Activated CD4-positive, alpha-beta T cell treated with anti-CD3 and anti-CD28 coated beads for 4 hours (primary cell): ENCODE data around the gene TPPP.

Experiments used
- DNase-seq, 2 donors: peaks; one replicate each; pipeline ENCODE4 v3.0.0-alpha.2; 2020

The TPPP gene

DNA sequence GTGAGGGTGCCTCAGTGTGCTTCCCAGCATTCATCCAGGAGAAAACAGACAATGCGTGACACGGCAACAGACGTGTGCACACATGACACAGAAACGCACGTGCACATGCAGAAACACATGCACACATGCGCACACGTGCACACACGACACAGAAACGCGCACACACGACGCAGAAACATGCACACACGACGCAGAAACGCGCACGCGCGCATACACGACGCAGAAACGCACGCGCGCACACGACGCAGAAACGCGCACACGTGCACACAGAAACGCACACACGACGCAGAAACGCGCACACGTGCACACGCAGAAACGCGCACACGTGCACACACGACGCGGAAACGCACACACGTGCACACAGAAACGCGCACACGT is 16.5 kb downstream of the TPPP start:
- DNase-seq = no peak

GRCh38 chr5:675871-676698 is 17.1 kb downstream of the TPPP start:
- DNase-seq = no peak

- no peak for DNase-seq
Observed at GRCh38 chr5:675111-675870, 17.9 kb downstream of the TPPP start.

DNA sequence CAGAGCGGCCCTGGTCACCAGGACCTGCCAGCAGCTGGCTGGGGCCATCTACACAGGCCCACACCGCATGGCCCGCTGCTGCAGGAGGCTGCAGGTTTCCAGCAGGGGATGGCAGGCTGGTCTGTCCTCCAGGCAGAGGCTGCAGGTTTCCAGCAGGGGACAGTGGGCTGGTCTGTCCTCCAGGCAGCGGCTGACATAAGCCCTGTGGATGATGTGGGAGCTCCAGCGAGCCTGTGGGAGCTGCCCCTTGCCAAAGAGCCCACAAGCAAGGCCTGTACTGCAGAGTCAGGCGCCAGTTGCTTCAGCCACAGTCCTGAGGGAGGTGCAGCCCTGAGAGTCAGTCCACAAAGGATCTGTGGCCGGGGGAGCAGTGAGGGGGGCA is 18.5 kb downstream of the TPPP start:
- no peak for DNase-seq

GRCh38 chr5:673831-674629 is 19.1 kb downstream of the TPPP start:
- no peak for DNase-seq

GRCh38 chr5:673161-673830 is 19.9 kb downstream of the TPPP start:
- no peak for DNase-seq

DNA sequence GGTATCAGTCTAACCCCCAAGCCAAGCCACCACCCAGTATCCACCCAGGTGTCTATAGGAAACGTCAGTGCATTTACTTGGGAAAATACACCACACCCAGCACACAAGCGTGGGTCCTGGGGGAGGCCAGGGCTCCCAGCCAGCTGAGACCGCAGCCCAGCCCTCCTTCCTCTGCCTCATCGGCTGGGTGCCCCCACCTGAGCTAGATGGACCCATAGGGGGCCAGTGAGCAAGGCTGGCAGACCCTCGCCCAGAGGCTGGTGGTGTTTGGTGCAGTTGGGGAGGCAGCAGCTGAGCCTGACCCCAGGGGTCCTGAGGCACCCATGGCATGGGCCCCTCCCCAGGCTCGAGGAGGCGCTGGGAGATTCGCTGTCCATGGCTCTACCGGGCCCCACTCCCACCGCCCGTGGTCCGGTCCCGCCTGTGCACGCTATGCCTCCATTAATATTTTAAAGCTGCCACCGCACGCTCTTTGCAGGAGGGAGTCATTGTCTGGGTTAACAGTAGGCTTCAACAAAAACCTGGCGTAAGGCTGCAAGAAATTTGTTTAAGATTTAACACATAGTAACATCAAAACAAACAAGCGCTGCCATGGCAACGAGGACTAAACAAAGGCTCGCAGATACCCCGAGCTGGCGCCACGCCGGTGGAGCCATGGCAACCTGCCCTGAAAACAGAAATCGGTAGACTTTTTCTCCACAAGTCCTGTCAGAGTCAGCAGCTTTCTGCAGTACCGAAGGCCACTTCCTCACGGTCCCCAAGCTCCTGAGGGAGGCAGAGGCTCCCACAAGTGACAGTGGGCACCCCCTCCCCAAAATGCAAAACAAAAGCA is 20.6 kb downstream of the TPPP start:
- peak; percentile 61 to 66 for DNase-seq

DNA sequence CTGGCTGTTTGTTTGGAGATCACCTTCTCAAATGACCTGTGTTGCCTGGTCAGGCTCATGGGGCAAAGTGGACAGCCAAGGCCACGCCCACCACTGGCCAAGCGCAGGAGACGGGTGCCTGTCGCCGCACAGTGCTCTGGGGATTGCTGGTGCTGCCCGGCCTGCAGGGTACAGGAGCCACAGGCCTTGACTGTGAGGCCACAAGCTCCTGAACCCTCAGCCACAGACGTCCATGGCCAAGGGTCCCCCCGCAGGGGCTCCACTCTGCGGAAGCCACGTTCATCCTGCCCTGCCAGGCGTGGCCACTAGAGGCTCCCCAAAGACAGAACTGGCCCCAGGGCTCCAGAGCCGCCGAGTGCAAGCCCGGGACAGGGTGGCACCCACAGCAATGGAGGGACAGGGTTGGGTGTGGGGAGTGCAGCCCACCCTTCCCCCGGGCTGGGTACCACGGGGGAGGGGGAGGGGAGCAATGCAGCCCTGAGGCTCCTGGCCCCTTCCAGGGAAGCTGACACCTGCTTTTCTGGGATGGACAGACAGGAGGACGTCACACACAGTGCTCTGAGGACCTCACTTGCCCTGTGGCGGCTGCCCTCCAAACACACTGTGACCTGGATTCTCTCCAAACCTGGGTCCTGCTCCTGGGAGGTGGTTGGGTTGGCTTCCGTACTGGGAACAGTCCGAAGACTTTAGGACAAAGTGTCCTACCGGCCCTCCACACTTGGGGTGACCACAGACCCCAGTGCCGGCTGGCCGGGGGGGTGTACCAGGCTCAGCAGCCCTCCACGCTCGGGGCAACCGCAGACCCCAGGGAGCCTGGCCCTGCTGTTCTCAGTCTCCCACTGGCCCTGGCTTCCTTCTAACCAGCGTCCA is 21.5 kb downstream of the TPPP start:
- peak; percentile 62 to 66 for DNase-seq

DNA sequence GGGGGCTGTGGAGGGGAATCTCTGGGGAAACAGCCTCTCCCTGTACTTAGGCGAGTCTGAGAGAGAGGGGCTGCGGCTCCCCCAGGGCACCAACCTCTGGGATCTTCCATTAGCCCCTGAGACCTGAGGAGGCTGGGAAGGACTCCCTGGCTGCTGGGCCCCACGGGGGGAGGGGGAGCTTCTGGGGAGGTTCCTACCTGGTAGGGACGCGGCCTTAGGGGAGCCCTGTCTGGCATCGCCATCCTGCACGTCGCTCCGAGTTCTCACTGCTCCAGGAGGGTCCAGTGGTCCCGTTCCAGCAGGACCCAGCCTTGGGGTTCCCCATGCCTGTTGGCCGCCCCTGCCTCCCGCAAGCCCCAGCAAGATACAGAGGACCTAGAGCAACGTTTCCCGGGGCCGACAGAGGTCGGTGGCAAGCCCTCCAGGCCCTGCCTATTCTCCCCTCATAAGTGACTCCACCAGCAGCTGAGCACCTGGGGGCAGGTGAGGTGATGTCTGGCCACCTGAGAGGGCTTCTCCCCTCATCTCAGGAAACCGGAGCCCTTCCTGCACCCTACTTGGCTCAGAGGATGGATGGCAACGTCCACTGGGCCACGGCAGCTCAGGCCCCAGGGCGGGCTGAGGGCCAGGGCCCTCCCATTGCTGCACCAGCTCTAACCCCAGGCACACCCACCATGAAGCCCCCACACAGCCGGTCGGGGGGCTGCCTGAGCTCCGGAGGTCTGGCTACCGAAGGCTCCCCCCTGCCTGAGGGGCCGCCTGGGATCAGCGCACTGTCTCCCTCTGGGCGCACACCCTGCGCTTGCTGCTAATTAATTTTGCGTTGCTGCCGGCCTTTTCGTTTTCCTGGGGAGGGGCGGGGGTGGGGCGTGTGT is 22.5 kb downstream of the TPPP start:
- no peak for DNase-seq

DNA sequence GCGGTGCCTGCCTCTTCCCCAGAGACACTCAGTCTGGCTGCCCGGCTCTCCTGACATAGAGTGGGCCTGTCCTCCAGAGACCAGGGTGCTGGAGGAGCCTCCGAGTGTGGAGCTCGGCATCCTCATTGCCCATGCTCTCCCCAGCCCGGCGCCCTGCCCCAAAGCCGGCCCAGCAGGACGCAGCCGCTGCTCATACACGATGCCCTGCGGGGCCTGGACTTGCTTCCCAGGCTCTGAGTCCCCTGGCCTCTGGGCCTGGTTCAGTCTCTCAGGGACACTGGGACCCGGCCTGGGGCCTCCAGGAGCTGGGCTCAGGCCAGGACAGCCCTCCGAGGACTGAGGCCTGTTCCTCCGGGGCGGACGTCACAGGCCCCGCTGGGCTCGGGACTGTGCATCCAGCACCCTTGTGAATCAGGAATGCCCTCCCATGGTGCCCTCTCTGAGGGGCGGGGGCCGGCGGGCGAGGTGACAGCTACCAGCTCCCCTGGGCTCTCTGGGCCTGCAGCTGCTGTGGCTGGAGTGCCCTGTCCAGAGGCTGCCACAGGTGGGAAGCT is 23.2 kb downstream of the TPPP start:
- DNase-seq = no peak

DNA sequence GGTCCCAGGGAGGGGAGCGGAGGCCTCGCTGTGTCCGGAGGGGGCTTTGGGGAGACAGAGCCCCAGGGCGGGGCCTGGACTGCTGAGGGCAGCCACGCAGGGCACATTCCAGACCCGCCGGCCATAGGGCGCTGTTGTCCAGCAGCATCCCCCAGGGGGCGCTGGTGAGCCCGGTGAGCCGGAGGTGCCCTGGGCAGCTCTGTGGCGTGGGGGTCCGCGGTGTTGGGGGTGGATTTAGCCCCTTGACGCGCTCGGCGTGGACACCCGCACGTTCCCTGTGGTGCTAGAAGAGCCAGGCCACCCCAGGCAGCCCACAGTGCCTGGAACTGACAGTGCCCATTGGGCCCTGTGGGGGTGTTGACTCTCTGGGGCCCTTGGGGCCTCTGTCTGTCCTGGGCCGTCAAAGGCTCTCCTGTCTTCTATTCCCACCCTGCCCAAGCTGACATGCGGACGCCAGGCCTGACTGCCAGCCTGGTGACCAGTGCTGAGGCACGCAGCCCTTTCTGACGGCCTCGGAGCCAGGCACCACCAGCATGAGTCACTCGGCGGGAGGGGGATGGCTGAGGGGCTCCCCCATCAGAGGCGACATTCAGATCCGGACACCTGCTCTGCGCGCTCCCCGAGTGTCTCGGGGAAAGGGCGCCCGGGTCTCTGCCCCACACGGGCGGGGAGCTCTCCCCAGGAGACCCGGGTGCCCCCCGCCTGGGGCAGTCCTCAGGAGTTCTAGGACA is 23.9 kb downstream of the TPPP start:
- DNase-seq = peak in 1 of 2 donors; percentile 48

DNA sequence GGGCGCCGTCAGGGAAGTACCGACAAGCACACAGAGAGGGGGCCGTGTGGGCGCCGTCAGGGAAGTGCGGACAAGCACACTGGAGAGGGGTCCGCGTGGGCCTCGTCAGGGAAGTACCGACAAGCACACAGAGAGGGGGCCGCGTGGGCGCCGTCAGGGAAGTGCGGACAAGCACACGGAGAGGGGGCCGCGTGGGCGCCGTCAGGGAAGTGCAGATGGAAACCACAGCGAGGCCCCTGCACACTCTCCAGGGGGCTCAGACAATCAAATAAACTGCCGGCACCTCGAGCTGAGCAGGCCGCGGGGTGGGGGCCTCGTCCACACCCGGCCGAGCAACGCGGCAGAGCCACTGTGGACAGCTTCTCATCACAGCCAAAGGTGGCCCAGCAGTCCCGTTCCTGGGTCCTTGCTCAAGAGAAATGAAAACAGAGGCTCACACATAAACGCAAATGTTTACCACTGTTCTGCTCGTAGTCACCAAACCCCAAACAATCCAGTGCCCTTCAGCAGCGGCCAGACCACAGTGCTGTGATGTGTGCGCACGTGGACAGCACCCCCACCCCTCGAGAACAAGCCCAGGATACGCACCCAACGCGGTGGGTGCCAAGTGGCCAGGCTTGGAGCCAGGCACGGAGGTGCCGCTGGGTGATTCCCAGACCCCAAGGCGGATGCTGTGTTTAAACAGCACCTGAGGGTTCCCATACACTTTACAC is 24.7 kb downstream of the TPPP start:
- no peak for DNase-seq

DNA sequence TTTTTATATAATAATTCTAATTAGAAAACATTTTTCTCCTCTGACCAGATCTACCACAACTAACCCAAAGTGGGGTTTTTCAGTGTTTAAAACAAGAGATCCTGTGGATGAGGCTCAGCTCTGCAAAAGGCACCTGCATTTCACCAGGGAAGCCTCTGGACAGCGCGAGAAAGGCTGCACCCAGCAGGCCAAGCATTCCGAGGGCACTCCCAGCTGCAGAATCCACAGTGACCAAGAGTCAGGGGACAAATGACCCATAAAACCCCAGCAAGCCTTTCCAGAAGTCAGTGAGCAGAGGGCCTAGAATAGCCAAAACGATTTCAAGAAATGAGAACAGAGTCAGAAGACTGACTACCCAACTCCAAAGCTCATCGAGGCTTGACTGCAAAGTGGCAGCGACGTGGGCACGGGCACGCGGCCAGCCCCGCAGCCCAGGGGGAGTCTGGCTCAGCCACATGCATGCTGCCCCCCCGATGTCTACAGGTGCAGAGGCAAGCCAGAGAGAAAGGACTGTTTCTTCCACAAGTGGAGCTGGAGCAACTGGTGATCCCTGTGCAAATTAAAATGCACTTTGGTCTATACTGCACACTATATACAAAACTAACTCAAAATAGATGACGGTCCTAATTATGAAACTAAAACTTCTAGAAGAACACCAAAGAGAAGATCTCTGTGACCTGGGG is 26.2 kb downstream of the TPPP start:
- DNase-seq = no peak

- DNase-seq = no peak
Observed at GRCh38 chr5:665956-666711, 27.0 kb downstream of the TPPP start.

DNA sequence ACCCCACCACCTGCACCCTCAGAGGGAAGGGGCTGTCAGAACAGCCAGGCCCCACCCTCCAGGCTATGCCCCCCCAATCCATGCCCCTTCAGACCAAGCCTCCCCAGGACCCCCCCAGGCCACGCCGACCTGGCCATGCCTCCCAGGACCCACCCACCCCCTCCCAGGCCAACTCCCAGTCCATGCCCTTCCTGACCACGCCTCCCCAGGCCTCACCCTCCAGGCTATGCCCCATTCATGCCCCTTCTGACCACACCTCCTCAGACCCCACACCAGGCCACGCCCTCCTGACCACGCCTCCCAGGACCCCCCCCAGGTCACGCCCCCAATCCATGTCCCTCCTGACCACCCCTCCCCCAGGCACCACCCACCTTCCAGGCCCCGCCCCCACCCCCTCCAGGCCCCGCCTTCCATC is 27.6 kb downstream of the TPPP start:
- DNase-seq = no peak

- no peak for DNase-seq
Observed at GRCh38 chr5:664994-665360, 28.2 kb downstream of the TPPP start.
